ENCODE data around the gene CACNA1C.
"Not testable (repeated sequence)": the region's sequence is repeated elsewhere in the genome, so short reads cannot be mapped to it uniquely, and the experiment has no call there.

The CACNA1C gene

DNA sequence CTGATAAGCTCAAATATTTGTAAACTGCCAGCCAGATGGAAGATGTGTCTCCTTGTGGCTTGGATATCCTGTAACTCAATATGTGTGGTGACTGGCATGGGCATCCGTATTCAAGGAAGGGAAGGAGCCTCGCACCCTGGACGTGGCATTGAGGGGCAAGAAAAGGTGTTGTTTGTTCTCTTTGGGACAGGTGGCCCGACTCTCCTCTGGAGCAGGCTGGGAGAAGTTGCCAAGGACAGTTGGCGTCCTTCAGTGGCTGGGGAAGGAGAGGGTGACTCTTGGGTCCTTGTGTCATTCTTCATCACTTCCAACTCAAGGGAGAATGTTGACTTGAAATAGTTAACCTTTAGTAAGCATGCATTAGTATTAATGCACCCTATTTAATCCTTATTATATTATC is 39.6 kb downstream of the CACNA1C start:
- peak overlapping the region; percentile 93 for H3K27ac ChIP-seq (ENCODE audit: low read depth, low read length)
- H3K4me3 ChIP-seq (ENCODE audit: low read length) = no peak overlapping the region
- no peak overlapping the region for H3K9ac ChIP-seq (ENCODE audit: low read length)
- H3K27me3 ChIP-seq (ENCODE audit: control insufficient read depth, insufficient read depth, low read length) = no peaks in the 10 kb centered on the region
- H3K36me3 ChIP-seq (ENCODE audit: control insufficient read depth, insufficient read depth, low read length) = no peaks in the 10 kb centered on the region
- peaks cover 50% of the 10 kb centered on the region for H3K4me1 ChIP-seq (ENCODE audit: control insufficient read depth, insufficient read depth, low read length)

- no peak overlapping the region for H3K4me3 ChIP-seq (ENCODE audit: low read length)
- H3K4me1 ChIP-seq (ENCODE audit: control insufficient read depth, insufficient read depth, low read length) = peaks cover 55% of the 10 kb centered on the region
- H3K27me3 ChIP-seq (ENCODE audit: control insufficient read depth, insufficient read depth, low read length) = no peaks in the 10 kb centered on the region
- H3K36me3 ChIP-seq (ENCODE audit: control insufficient read depth, insufficient read depth, low read length) = no peaks in the 10 kb centered on the region
- H3K27ac ChIP-seq (ENCODE audit: low read depth, low read length) = peak overlapping the region; percentile 93
- H3K9ac ChIP-seq (ENCODE audit: low read length) = no peak overlapping the region
These were observed 40.1 kb downstream of the CACNA1C start for GRCh38 chr12:2092890-2093289.

DNA sequence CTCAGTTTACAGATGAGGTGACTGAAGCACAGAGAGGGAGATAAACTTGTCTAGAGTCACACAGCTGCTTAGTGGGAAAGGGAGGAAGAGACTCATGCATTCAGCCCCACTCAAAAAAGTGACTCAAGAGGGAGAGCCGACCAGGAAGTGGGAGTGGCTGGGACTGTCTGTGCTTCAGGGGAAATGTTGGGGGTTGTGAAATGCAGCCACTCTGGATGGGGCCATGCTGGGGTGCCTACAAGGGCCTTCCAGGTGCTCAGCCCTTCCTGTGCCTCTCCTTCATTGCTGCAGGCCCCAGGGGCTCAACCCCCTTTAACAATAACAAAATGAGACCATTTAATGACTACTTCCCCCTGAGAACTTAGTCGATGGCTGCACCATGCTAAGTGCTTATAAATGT is 41.8 kb downstream of the CACNA1C start:
- H3K4me3 ChIP-seq (ENCODE audit: low read length) = no peak overlapping the region
- H3K36me3 ChIP-seq (ENCODE audit: control insufficient read depth, insufficient read depth, low read length) = no peaks in the 10 kb centered on the region
- peak overlapping the region; percentile 93 for H3K27ac ChIP-seq (ENCODE audit: low read depth, low read length)
- H3K27me3 ChIP-seq (ENCODE audit: control insufficient read depth, insufficient read depth, low read length) = no peaks in the 10 kb centered on the region
- H3K4me1 ChIP-seq (ENCODE audit: control insufficient read depth, insufficient read depth, low read length) = peaks cover 72% of the 10 kb centered on the region
- H3K9ac ChIP-seq (ENCODE audit: low read length) = no peak overlapping the region

DNA sequence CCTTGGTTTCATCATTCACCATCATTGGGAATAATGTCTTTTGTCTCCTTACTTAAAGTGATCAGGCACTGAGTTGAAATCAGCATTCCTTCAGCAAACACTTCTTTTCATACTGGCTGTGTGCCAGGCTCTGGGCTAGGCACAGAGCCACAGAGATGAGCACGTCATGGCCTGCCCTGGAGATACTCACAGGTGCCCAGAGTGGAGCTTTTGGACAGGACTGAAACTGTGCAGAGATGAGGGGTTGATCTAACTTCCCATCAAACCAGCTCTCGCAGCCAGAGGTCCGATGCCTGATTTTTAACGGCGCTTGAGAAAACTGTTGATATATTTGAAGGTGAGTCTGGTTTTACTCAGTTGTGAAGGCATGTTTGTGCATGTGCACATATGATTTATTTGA is 43.1 kb downstream of the CACNA1C start:
- no peak overlapping the region for H3K9ac ChIP-seq (ENCODE audit: low read length)
- H3K27me3 ChIP-seq (ENCODE audit: control insufficient read depth, insufficient read depth, low read length) = no peaks in the 10 kb centered on the region
- no peak overlapping the region for H3K4me3 ChIP-seq (ENCODE audit: low read length)
- peak overlapping the region; percentile 93 for H3K27ac ChIP-seq (ENCODE audit: low read depth, low read length)
- peaks cover 75% of the 10 kb centered on the region for H3K4me1 ChIP-seq (ENCODE audit: control insufficient read depth, insufficient read depth, low read length)
- no peaks in the 10 kb centered on the region for H3K36me3 ChIP-seq (ENCODE audit: control insufficient read depth, insufficient read depth, low read length)

DNA sequence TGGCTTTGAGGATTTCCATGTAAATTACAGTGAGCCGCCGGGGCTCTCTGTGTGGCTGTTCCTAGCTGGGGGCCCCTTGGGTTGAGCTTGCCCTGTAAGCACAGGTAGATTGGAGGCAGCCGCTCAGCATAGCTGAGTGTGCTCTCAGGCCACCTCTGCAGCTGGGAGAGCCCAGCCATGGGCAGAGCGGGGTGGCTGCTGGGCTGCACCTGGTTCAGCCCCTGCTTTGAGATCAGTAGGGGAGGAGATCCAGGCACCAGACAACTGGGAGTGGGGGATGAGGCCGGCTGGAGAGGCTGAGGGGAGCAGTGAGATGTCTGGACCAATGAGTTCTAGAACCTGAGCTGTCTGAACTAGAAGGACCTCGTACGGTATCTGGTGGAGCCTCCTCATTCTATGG is 44.8 kb downstream of the CACNA1C start:
- Histone ChIP-seq H3K27ac (ENCODE audit: low read depth, low read length) (peak overlapping the region; percentile 82), H3K4me1 (ENCODE audit: control insufficient read depth, insufficient read depth, low read length) (peaks cover 66% of the 10 kb centered on the region)

GRCh38 chr12:2098852-2099251 is 46.1 kb downstream of the CACNA1C start:
- H3K9ac ChIP-seq (ENCODE audit: low read length) = no peak overlapping the region
- H3K27ac ChIP-seq (ENCODE audit: low read depth, low read length) = peak overlapping the region; percentile 78
- peaks cover 54% of the 10 kb centered on the region for H3K4me1 ChIP-seq (ENCODE audit: control insufficient read depth, insufficient read depth, low read length)
- peak overlapping the region; percentile 30 for H3K4me3 ChIP-seq (ENCODE audit: low read length)
- H3K27me3 ChIP-seq (ENCODE audit: control insufficient read depth, insufficient read depth, low read length) = no peaks in the 10 kb centered on the region
- H3K36me3 ChIP-seq (ENCODE audit: control insufficient read depth, insufficient read depth, low read length) = no peaks in the 10 kb centered on the region

More for the DNA sequence above, 44.8 kb downstream of the CACNA1C start:
- Histone ChIP-seq H3K4me3 (ENCODE audit: low read length) (no peak overlapping the region), H3K27me3 (ENCODE audit: control insufficient read depth, insufficient read depth, low read length) (no peaks in the 10 kb centered on the region), H3K9ac (ENCODE audit: low read length) (no peak overlapping the region), H3K36me3 (ENCODE audit: control insufficient read depth, insufficient read depth, low read length) (no peaks in the 10 kb centered on the region)

DNA sequence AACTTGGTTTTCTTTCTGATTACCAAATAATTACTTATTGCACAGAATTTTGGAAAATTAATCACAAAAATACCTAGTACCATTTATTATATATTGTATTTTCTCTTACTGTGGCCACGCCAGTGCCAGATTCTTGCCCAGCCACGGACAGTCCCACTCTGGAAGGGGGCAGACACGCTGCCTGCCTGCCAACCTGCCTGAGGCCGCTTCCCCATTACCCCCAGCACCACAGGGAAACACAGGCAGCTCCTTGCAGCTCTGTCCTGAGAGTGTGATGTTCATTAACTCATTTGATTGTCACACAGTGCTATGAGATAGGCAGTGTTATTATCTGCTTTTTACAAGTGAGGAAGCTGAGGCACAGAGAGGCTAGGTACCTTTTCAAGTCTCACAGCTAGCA is 46.8 kb downstream of the CACNA1C start:
- Histone ChIP-seq H3K27ac (ENCODE audit: low read depth, low read length) (peak overlapping the region; percentile 78), H3K4me3 (ENCODE audit: low read length) (no peak overlapping the region)

GRCh38 chr12:2101359-2101758 is 48.6 kb downstream of the CACNA1C start:
- Histone ChIP-seq H3K9ac (ENCODE audit: low read length) (no peak overlapping the region), H3K4me1 (ENCODE audit: control insufficient read depth, insufficient read depth, low read length) (peaks cover 34% of the 10 kb centered on the region), H3K27me3 (ENCODE audit: control insufficient read depth, insufficient read depth, low read length) (no peaks in the 10 kb centered on the region), H3K27ac (ENCODE audit: low read depth, low read length) (peak overlapping the region; percentile 75), H3K36me3 (ENCODE audit: control insufficient read depth, insufficient read depth, low read length) (no peaks in the 10 kb centered on the region), H3K4me3 (ENCODE audit: low read length) (no peak overlapping the region)

More for the DNA sequence above, 46.8 kb downstream of the CACNA1C start:
- Histone ChIP-seq H3K4me1 (ENCODE audit: control insufficient read depth, insufficient read depth, low read length) (peaks cover 46% of the 10 kb centered on the region), H3K27me3 (ENCODE audit: control insufficient read depth, insufficient read depth, low read length) (no peaks in the 10 kb centered on the region), H3K36me3 (ENCODE audit: control insufficient read depth, insufficient read depth, low read length) (no peaks in the 10 kb centered on the region), H3K9ac (ENCODE audit: low read length) (no peak overlapping the region)

- Histone ChIP-seq H3K27me3 (ENCODE audit: control insufficient read depth, insufficient read depth, low read length) (no peaks in the 10 kb centered on the region), H3K4me1 (ENCODE audit: control insufficient read depth, insufficient read depth, low read length) (peaks cover 30% of the 10 kb centered on the region), H3K9ac (ENCODE audit: low read length) (no peak overlapping the region), H3K4me3 (ENCODE audit: low read length) (no peak overlapping the region), H3K36me3 (ENCODE audit: control insufficient read depth, insufficient read depth, low read length) (no peaks in the 10 kb centered on the region), H3K27ac (ENCODE audit: low read depth, low read length) (peak overlapping the region; percentile 75)
These were observed 49.0 kb downstream of the CACNA1C start for GRCh38 chr12:2101771-2102170.

DNA sequence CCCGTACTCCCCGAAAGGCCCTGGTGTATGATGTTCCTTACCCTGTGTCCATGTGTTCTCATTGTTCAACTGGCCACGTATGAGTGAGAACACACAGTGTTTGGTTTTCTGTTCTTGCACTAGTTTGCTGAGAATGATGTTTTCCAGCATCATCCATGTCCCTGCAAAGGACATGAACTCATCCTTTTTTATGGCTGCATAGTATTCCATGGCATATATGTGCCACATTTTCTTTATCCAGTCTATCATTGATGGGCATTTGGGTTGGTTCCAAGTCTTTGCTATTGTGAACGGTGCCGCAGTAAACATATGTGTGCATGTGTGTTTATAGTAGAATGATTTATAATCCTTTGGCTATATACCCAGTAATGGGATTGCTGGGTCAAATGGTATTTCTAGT is 49.9 kb downstream of the CACNA1C start:
- Histone ChIP-seq H3K4me1 (ENCODE audit: control insufficient read depth, insufficient read depth, low read length) (peaks cover 27% of the 10 kb centered on the region), H3K27ac (ENCODE audit: low read depth, low read length) (peak overlapping the region; percentile 33)
- not testable (repeated sequence) for H3K36me3 ChIP-seq (ENCODE audit: control insufficient read depth, insufficient read depth, low read length); H3K27me3 ChIP-seq (ENCODE audit: control insufficient read depth, insufficient read depth, low read length); H3K9ac ChIP-seq (ENCODE audit: low read length); H3K4me3 ChIP-seq (ENCODE audit: low read length)

GRCh38 chr12:2105387-2105786 is 52.6 kb downstream of the CACNA1C start:
- not testable (repeated sequence) for H3K27me3 ChIP-seq (ENCODE audit: control insufficient read depth, insufficient read depth, low read length); H3K27ac ChIP-seq (ENCODE audit: low read depth, low read length); H3K9ac ChIP-seq (ENCODE audit: low read length); H3K36me3 ChIP-seq (ENCODE audit: control insufficient read depth, insufficient read depth, low read length); H3K4me3 ChIP-seq (ENCODE audit: low read length)
- H3K4me1 ChIP-seq (ENCODE audit: control insufficient read depth, insufficient read depth, low read length) = peaks cover 13% of the 10 kb centered on the region

DNA sequence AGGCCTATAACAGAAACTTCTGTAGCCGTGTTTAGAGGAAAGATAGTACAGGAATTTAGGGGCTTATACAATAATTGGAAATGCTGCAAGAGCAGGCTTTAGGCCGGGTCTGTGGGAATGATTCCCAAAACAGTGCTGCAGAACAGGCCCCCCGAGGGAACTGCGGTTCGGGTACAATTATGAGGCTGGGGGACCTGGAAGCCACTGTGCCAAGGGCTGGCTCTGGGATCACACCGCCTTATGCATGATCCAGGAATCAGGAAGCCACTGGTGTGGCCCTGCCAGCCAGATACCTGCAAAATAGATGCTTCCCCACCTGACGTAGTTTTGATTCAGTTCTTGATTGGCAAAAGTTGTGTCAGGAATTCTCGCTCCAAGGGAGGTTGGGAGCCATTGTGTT is 55.4 kb downstream of the CACNA1C start:
- no peaks in the 10 kb centered on the region for H3K36me3 ChIP-seq (ENCODE audit: control insufficient read depth, insufficient read depth, low read length)
- H3K9ac ChIP-seq (ENCODE audit: low read length) = no peak overlapping the region
- H3K27me3 ChIP-seq (ENCODE audit: control insufficient read depth, insufficient read depth, low read length) = no peaks in the 10 kb centered on the region
- H3K27ac ChIP-seq (ENCODE audit: low read depth, low read length) = no peak overlapping the region
- H3K4me3 ChIP-seq (ENCODE audit: low read length) = no peak overlapping the region
- H3K4me1 ChIP-seq (ENCODE audit: control insufficient read depth, insufficient read depth, low read length) = peaks cover 19% of the 10 kb centered on the region

DNA sequence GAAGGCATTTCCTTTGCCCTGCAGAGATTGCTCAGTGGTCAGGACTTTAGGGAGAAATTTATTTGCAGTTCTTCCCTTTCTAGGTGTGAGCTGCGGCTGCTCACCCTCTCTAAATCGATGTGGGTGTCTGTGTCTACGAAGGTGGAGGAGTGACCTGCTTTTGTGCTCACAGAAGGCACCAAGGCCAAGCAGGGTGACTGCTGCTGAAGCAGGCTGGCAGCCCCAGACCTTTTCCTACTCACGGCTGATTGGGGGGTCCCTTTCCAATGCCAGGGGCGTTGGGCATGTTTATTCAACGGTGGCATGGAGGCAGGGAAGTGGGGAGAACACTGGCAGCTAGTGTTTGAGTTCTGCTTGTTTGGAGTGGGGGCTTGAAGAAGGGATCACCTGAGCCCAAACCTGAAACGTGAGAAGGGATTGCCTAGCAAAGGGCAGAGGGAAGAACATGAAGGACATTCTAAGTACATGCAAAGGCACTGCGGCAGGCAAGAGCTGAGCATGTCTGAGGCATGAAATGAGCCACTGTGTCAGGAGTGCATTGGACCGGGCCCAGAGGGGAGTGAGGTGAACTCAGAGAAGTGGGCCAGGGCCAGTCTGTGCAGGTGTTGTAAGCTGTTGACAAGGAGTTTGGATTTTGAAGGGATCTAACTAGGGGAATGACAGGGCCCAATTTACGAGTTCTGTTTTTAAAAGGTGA is 56.3 kb downstream of the CACNA1C start:
- no peak overlapping the region for H3K9ac ChIP-seq (ENCODE audit: low read length)
- peaks cover 19% of the 10 kb centered on the region for H3K4me1 ChIP-seq (ENCODE audit: control insufficient read depth, insufficient read depth, low read length)
- H3K27ac ChIP-seq (ENCODE audit: low read depth, low read length) = peak overlapping the region; percentile 12
- no peaks in the 10 kb centered on the region for H3K27me3 ChIP-seq (ENCODE audit: control insufficient read depth, insufficient read depth, low read length)
- no peaks in the 10 kb centered on the region for H3K36me3 ChIP-seq (ENCODE audit: control insufficient read depth, insufficient read depth, low read length)
- H3K4me3 ChIP-seq (ENCODE audit: low read length) = no peak overlapping the region
